GM12878 (cell line): ENCODE results near the gene SLC39A2. TPM values are rescaled to one million over a fixed set of nuclear protein-coding genes. Genes with fewer than 3 reads are reported as not detected.
A peak's percentile ranks its signal among the peaks of the same experiment; 100 is the strongest.

Source experiments
- ATF7 ChIP-seq: fragments of 450-650 bp; IDR thresholded peaks from 2 replicates; pipeline ENCODE4 v1.6.1; 2016; ENCODE audit warnings: low read depth, mild to moderate bottlenecking
- BCL11A ChIP-seq: IDR thresholded peaks from 2 replicates; pipeline ENCODE4 v1.6.1; 2011; ENCODE audit warnings: low read depth, low read length
- CBX5 ChIP-seq: sonication (generic); IDR thresholded peaks from 2 replicates; pipeline ENCODE4 v1.6.1; 2016; ENCODE audit warnings: low read depth, moderate library complexity, mild to moderate bottlenecking, inconsistent platforms
- CHD2 ChIP-seq: IDR thresholded peaks from 2 replicates; pipeline ENCODE4 v1.6.1; 2011; ENCODE audit warnings: low read depth, low read length, improper control_type of control experiment, borderline replicate concordance
- CREB1 ChIP-seq: IDR thresholded peaks from 2 replicates; pipeline ENCODE4 v1.6.1; 2012; ENCODE audit warnings: low read depth, mild to moderate bottlenecking, inconsistent platforms
- ETV6 ChIP-seq, 2 experiments: fragments of 450-650 bp in 1 of 2; IDR thresholded peaks in 1 of 2; conservative IDR thresholded peaks in 1 of 2; 2 replicates each; pipeline ENCODE4 v1.6.1; 2014; ENCODE audit warnings: antibody characterized with exemption in 1 of 2, borderline replicate concordance in 1 of 2, low read depth in 1 of 2, mild to moderate bottlenecking in 1 of 2, moderate library complexity in 1 of 2
- FOS ChIP-seq: IDR thresholded peaks from 3 replicates; pipeline ENCODE4 v1.6.1; 2011; ENCODE audit warnings: borderline replicate concordance; ENCODE audit not compliant: insufficient read length; ENCODE audit errors: extremely low read depth
- HDGF ChIP-seq: fragments of 450-650 bp; IDR thresholded peaks from 2 replicates; pipeline ENCODE4 v1.6.1; 2016; ENCODE audit warnings: antibody characterized with exemption
- MEF2A ChIP-seq: IDR thresholded peaks from 2 replicates; pipeline ENCODE4 v1.6.1; 2011; ENCODE audit warnings: low read depth, mild to moderate bottlenecking, low read length, moderate library complexity; ENCODE audit not compliant: insufficient read depth
- NFIC ChIP-seq: IDR thresholded peaks from 2 replicates; pipeline ENCODE4 v1.6.1; 2012; ENCODE audit warnings: low read depth, mild to moderate bottlenecking, inconsistent platforms, low read length, moderate library complexity
- POLR2A ChIP-seq: IDR thresholded peaks from 2 replicates; pipeline ENCODE4 v1.6.1; 2011; ENCODE audit warnings: low read depth, mild to moderate bottlenecking, low read length
- RBBP5 ChIP-seq: fragments of 200-600 bp; sonication (generic); conservative IDR thresholded peaks from 2 replicates; pipeline ENCODE4 v1.6.1; 2016
- SIN3A ChIP-seq: IDR thresholded peaks from 2 replicates; pipeline ENCODE4 v1.6.1; 2012; ENCODE audit warnings: low read depth, low read length, improper control_type of control experiment
- SIX5 ChIP-seq: IDR thresholded peaks from 2 replicates; pipeline ENCODE4 v1.6.1; 2011; ENCODE audit warnings: mild to moderate bottlenecking, low read depth, low read length, moderate library complexity; ENCODE audit not compliant: severe bottlenecking
- SREBF1 ChIP-seq: IDR thresholded peaks from 2 replicates; pipeline ENCODE4 v1.6.1; 2012; ENCODE audit warnings: mild to moderate bottlenecking, low read length
- SREBF2 ChIP-seq: IDR thresholded peaks from 2 replicates; pipeline ENCODE4 v1.6.1; 2012; ENCODE audit warnings: mild to moderate bottlenecking, low read length
- TARDBP ChIP-seq: IDR thresholded peaks from 2 replicates; pipeline ENCODE4 v1.6.1; 2016; ENCODE audit warnings: borderline replicate concordance
- polyA plus RNA-seq, 11 experiments: library from polyadenylated mRNA; depleted of rRNA in 4 of 11; unstranded in 6 of 11; stranded (reverse) in 5 of 11; fragments of >200 nt; fragmentation: Nextera tagmentation in 4 of 11; fragmentation: Illumina TruSeq in 1 of 11; extraction: Ambion mirVana in 4 of 11; extraction: Trizol in 1 of 11; gene quantifications; 1 replicate in 1 of 11; 2 replicates in 10 of 11; pipeline versions ENCODE4 v1.2.1 to v1.2.3, GENCODE V29; 2011 to 2016; ENCODE audit warnings: inconsistent platforms in 2 of 11, missing spikeins in 2 of 11, low read depth in 1 of 11
- total RNA-seq, 4 experiments: library from RNA; depleted of rRNA in 3 of 4; stranded (reverse); fragments of >200 nt in 3 of 4; fragmentation: Illumina TruSeq in 1 of 4; extraction: Trizol in 1 of 4; gene quantifications; 2 replicates each; pipeline versions ENCODE4 v1.2.1 to v1.2.3, GENCODE V29; 2013 to 2021
- TF ChIP-seq, protein P1 (sequence below): IDR thresholded peaks from 2 replicates; pipeline ENCODE4 v1.6.1; 2012; ENCODE audit warnings: low read depth, low read length, improper control_type of control experiment
- TF ChIP-seq, protein P2 (sequence below): fragments of 450-650 bp; IDR thresholded peaks from 2 replicates; pipeline ENCODE4 v1.6.1; 2018; ENCODE audit warnings: borderline replicate concordance, mild to moderate bottlenecking; ENCODE audit not compliant: partially characterized antibody
- TF ChIP-seq, protein P3 (sequence below): fragments of 450-650 bp; IDR thresholded peaks from 2 replicates; pipeline ENCODE4 v1.6.1; 2016; ENCODE audit warnings: mild to moderate bottlenecking
- TF ChIP-seq, protein P4 (sequence below): fragments of 450-650 bp; conservative IDR thresholded peaks from 2 replicates; pipeline ENCODE4 v1.6.1; 2017; ENCODE audit warnings: mild to moderate bottlenecking, moderate library complexity

SLC39A2 gene
- total and polyA plus RNA-seq, 10 of the 15 experiments (the other 5 are each of a cell fraction or from before 2014, with no cell fraction given), result 0.06 to 0.14 (median 0.11) TPM; not detected in 6

DNA sequence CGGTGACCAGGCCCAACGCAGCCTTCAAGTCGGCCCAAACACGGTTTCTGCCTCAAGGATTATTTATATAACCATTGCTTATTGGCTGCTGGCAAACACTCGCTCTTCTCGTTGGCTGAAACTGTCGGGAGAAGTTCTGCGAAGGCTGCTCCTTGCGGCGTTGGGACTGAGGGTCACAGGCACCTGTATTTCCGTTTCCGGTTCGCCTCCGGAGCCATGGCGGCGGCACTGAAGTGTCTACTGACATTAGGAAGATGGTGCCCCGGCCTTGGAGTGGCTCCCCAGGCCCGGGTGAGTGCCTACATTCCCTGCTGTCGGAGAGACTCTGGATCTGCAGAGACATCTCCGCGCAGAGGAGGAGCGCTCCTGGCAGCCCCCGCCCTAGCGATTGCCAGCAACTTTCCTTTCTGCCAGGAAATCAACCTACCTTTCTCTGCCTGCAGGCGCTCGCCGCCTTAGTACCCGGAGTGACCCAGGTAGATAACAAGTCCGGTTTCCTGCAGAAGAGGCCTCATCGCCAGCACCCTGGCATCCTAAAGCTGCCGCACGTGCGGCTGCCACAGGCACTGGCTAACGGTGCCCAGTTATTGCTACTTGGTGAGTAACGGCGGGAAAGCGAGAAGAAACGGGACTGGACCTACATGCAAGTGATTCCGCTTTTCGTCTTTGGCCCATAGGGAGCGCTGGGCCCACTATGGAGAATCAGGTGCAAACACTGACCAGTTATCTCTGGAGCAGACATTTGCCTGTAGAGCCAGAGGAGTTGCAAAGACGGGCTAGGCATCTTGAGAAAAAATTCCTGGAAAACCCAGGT lies 9.1 kb upstream of the SLC39A2 start, which contains the start of gene METTL17 (continued):
- TF ChIP-seq, protein P1, sequence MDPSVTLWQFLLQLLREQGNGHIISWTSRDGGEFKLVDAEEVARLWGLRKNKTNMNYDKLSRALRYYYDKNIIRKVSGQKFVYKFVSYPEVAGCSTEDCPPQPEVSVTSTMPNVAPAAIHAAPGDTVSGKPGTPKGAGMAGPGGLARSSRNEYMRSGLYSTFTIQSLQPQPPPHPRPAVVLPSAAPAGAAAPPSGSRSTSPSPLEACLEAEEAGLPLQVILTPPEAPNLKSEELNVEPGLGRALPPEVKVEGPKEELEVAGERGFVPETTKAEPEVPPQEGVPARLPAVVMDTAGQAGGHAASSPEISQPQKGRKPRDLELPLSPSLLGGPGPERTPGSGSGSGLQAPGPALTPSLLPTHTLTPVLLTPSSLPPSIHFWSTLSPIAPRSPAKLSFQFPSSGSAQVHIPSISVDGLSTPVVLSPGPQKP, result peak; percentile 70; the same call in 1 of the 2 replicates
- TF ChIP-seq CHD2, result peak; percentile 93
- peak; percentile 85 for TF ChIP-seq FOS
- peak; percentile 64 for TF ChIP-seq SREBF2
- TF ChIP-seq SIN3A, result peak; percentile 71; the same call in 1 of the 2 replicates
- TF ChIP-seq NFIC, result no peak; the same call in 1 of the 2 replicates
- peak; percentile 85 for TF ChIP-seq CREB1
- 0 out of 4 replicates have a peak, but pooled peaks of 1 of the 2 experiments have one; percentile 29 for TF ChIP-seq ETV6 (conservative IDR thresholded peaks at IDR 0.05 in 1 of 2, IDR thresholded peaks at IDR 0.05 in 1 of 2; ENCODE audit: borderline replicate concordance in 1 of 2, low read depth in 1 of 2)
- TF ChIP-seq, protein P2, sequence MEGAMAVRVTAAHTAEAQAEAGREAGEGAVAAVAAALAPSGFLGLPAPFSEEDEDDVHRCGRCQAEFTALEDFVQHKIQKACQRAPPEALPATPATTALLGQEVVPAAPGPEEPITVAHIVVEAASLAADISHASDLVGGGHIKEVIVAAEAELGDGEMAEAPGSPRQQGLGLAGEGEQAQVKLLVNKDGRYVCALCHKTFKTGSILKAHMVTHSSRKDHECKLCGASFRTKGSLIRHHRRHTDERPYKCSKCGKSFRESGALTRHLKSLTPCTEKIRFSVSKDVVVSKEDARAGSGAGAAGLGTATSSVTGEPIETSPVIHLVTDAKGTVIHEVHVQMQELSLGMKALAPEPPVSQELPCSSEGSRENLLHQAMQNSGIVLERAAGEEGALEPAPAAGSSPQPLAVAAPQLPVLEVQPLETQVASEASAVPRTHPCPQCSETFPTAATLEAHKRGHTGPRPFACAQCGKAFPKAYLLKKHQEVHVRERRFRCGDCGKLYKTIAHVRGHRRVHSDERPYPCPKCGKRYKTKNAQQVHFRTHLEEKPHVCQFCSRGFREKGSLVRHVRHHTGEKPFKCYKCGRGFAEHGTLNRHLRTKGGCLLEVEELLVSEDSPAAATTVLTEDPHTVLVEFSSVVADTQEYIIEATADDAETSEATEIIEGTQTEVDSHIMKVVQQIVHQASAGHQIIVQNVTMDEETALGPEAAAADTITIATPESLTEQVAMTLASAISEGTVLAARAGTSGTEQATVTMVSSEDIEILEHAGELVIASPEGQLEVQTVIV, result peak; percentile 21
- peak; percentile 28; the same call in 1 of the 2 replicates for TF ChIP-seq ATF7
- peak; percentile 79 for TF ChIP-seq SIX5
- TF ChIP-seq BCL11A, result no peak
- no peak for TF ChIP-seq HDGF
- peak; percentile 90 for TF ChIP-seq POLR2A
- TF ChIP-seq, protein P3, sequence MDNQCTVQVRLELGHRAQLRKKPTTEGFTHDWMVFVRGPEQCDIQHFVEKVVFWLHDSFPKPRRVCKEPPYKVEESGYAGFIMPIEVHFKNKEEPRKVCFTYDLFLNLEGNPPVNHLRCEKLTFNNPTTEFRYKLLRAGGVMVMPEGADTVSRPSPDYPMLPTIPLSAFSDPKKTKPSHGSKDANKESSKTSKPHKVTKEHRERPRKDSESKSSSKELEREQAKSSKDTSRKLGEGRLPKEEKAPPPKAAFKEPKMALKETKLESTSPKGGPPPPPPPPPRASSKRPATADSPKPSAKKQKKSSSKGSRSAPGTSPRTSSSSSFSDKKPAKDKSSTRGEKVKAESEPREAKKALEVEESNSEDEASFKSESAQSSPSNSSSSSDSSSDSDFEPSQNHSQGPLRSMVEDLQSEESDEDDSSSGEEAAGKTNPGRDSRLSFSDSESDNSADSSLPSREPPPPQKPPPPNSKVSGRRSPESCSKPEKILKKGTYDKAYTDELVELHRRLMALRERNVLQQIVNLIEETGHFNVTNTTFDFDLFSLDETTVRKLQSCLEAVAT, result peak; percentile 43; the same call in 1 of the 2 replicates
- TF ChIP-seq, protein P4, sequence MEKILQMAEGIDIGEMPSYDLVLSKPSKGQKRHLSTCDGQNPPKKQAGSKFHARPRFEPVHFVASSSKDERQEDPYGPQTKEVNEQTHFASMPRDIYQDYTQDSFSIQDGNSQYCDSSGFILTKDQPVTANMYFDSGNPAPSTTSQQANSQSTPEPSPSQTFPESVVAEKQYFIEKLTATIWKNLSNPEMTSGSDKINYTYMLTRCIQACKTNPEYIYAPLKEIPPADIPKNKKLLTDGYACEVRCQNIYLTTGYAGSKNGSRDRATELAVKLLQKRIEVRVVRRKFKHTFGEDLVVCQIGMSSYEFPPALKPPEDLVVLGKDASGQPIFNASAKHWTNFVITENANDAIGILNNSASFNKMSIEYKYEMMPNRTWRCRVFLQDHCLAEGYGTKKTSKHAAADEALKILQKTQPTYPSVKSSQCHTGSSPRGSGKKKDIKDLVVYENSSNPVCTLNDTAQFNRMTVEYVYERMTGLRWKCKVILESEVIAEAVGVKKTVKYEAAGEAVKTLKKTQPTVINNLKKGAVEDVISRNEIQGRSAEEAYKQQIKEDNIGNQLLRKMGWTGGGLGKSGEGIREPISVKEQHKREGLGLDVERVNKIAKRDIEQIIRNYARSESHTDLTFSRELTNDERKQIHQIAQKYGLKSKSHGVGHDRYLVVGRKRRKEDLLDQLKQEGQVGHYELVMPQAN, result peak; percentile 61
- peak; percentile 70; the same call in 1 of the 2 replicates for TF ChIP-seq SREBF1
- TF ChIP-seq CBX5, result 0 out of 2 replicates have a peak, but pooled peaks have one; percentile 45
- TF ChIP-seq RBBP5, result no peak
- TF ChIP-seq TARDBP, result 0 out of 2 replicates have a peak, but pooled peaks have one; percentile 42
- TF ChIP-seq MEF2A, result 0 out of 2 replicates have a peak, but pooled peaks have one; percentile 11
